ENCODE data around the gene DBH. TPM values are rescaled to one million over a fixed set of nuclear protein-coding genes. Genes with fewer than 3 reads are reported as not detected.

Gene DBH
- total RNA-seq, 1 donor from 2014 or later, result not detected

- H3K36me3 Mint-ChIP-seq (ENCODE audit: low read depth, unreplicated experiment), result no peaks in the 10 kb centered on the region
- peaks cover 18% of the 10 kb centered on the region for H3K27me3 ChIP-seq (ENCODE audit: insufficient read depth, low read length)
- H2AFZ ChIP-seq (ENCODE audit: low read depth, low read length), result no peak overlapping the region
- H3K79me2 ChIP-seq (ENCODE audit: insufficient read depth, low read length), result no peaks in the 10 kb centered on the region
- peaks cover 7% of the 10 kb centered on the region for H3K9me3 Mint-ChIP-seq (ENCODE audit: unreplicated experiment)
- H3K36me3 ChIP-seq (ENCODE audit: insufficient read depth, low read length), result no peaks in the 10 kb centered on the region
- H3K9me3 ChIP-seq (ENCODE audit: insufficient read depth, low read depth, low read length), result peaks cover 14% of the 10 kb centered on the region
- no peak overlapping the region for H3K4me3 ChIP-seq (ENCODE audit: insufficient read depth, low read depth, low read length)
- no peak overlapping the region for H3K27ac Mint-ChIP-seq (ENCODE audit: unreplicated experiment)
- DNase-seq (ENCODE audit: low read depth), result no peak
- no peak overlapping the region for H3K9ac ChIP-seq (ENCODE audit: low read length)
- no peak overlapping the region for H3K4me3 Mint-ChIP-seq (ENCODE audit: unreplicated experiment)
- H3K27me3 Mint-ChIP-seq (ENCODE audit: low read depth, unreplicated experiment), result peaks cover 53% of the 10 kb centered on the region
- no peak overlapping the region for H3K27ac ChIP-seq (ENCODE audit: low read depth, low read length)
- TF ChIP-seq, protein P1, sequence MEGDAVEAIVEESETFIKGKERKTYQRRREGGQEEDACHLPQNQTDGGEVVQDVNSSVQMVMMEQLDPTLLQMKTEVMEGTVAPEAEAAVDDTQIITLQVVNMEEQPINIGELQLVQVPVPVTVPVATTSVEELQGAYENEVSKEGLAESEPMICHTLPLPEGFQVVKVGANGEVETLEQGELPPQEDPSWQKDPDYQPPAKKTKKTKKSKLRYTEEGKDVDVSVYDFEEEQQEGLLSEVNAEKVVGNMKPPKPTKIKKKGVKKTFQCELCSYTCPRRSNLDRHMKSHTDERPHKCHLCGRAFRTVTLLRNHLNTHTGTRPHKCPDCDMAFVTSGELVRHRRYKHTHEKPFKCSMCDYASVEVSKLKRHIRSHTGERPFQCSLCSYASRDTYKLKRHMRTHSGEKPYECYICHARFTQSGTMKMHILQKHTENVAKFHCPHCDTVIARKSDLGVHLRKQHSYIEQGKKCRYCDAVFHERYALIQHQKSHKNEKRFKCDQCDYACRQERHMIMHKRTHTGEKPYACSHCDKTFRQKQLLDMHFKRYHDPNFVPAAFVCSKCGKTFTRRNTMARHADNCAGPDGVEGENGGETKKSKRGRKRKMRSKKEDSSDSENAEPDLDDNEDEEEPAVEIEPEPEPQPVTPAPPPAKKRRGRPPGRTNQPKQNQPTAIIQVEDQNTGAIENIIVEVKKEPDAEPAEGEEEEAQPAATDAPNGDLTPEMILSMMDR (IDR thresholded peaks at IDR 0.05; ENCODE audit: insufficient read depth, low read depth, low read length), result no peak
- TF ChIP-seq EZH2 (IDR thresholded peaks at IDR 0.05; ENCODE audit: insufficient read depth, low read length), result no peak
- H3K4me2 ChIP-seq (ENCODE audit: low read length), result no peak overlapping the region
- H3K4me1 ChIP-seq (ENCODE audit: insufficient read depth, low read length), result no peaks in the 10 kb centered on the region
- FAIRE-seq, result no peak
- no peaks in the 10 kb centered on the region for H3K4me1 Mint-ChIP-seq (ENCODE audit: low read depth, unreplicated experiment)
- no peaks in the 10 kb centered on the region for H4K20me1 ChIP-seq (ENCODE audit: insufficient read depth, low read length)
These were observed 33.9 kb upstream of the DBH start for GRCh38 chr9:133602277-133602676.

DNA sequence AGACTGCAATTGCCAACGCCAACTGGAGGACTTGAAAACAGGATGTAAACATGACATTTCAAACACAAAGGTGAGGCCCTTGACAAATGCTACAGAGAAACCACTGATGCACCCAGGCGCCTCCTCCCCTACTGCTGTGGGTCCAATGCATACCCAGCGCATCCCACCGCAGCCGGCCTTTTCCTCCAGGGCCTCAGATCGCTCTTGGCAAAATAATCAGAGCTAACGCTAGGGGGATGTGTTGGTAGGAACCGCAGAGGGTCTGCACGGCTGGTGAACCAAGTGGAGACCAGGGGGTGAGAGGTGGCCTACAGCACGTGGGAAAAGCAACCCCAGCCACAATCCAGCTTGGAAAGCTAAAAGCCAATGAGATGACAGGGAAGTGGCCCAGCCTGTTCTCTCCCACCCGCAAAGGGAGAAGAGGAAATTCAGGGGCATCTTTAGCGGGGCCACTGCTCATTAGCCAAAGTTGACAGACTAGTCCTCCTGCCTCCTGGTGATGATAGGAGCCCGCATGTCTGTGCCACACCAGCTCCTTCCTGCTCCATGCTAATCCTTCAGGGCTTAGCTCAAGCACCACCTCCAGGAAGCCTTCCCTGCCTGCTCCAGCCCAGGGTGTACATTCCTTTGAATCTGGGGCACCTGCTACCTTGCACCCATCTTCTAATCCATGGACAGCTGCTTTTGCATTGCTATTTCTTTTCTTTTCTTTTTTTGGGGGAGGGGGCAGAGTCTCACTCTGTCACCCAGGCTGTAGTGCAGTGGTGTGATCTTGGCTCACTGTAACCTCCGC is 32.8 kb upstream of the DBH start:
- Histone ChIP-seq H3K27me3 (ENCODE audit: insufficient read depth, low read length) (peaks cover 26% of the 10 kb centered on the region), H3K4me2 (ENCODE audit: low read length) (no peak overlapping the region), H3K9me3 (ENCODE audit: insufficient read depth, low read depth, low read length) (peaks cover 6% of the 10 kb centered on the region), H2AFZ (ENCODE audit: low read depth, low read length) (no peak overlapping the region), H4K20me1 (ENCODE audit: insufficient read depth, low read length) (no peaks in the 10 kb centered on the region), H3K27ac (ENCODE audit: low read depth, low read length) (no peak overlapping the region), H3K36me3 (ENCODE audit: insufficient read depth, low read length) (no peaks in the 10 kb centered on the region), H3K79me2 (ENCODE audit: insufficient read depth, low read length) (no peaks in the 10 kb centered on the region), H3K4me3 (ENCODE audit: insufficient read depth, low read depth, low read length) (no peak overlapping the region), H3K9ac (ENCODE audit: low read length) (no peak overlapping the region), H3K4me1 (ENCODE audit: insufficient read depth, low read length) (no peaks in the 10 kb centered on the region)
- no peak for TF ChIP-seq EZH2 (IDR thresholded peaks at IDR 0.05; ENCODE audit: insufficient read depth, low read length)
- TF ChIP-seq, protein P1 (IDR thresholded peaks at IDR 0.05; ENCODE audit: insufficient read depth, low read depth, low read length), result no peak
- Mint-ChIP-seq H3K4me3 (ENCODE audit: unreplicated experiment) (no peak overlapping the region), H3K36me3 (ENCODE audit: low read depth, unreplicated experiment) (peaks cover 1% of the 10 kb centered on the region), H3K9me3 (ENCODE audit: unreplicated experiment) (no peaks in the 10 kb centered on the region), H3K27me3 (ENCODE audit: low read depth, unreplicated experiment) (peaks cover 59% of the 10 kb centered on the region), H3K4me1 (ENCODE audit: low read depth, unreplicated experiment) (no peaks in the 10 kb centered on the region), H3K27ac (ENCODE audit: unreplicated experiment) (no peak overlapping the region)
- DNase-seq (ENCODE audit: low read depth) (no peak), FAIRE-seq (no peak)

- H3K4me3 Mint-ChIP-seq (ENCODE audit: unreplicated experiment), result no peak overlapping the region
- Histone ChIP-seq H3K27ac (ENCODE audit: low read depth, low read length) (no peak overlapping the region), H3K36me3 (ENCODE audit: insufficient read depth, low read length) (no peaks in the 10 kb centered on the region), H3K4me2 (ENCODE audit: low read length) (no peak overlapping the region), H3K27me3 (ENCODE audit: insufficient read depth, low read length) (peaks cover 28% of the 10 kb centered on the region), H3K79me2 (ENCODE audit: insufficient read depth, low read length) (no peaks in the 10 kb centered on the region), H3K9me3 (ENCODE audit: insufficient read depth, low read depth, low read length) (peaks cover 6% of the 10 kb centered on the region), H4K20me1 (ENCODE audit: insufficient read depth, low read length) (no peaks in the 10 kb centered on the region), H3K4me3 (ENCODE audit: insufficient read depth, low read depth, low read length) (no peak overlapping the region), H3K9ac (ENCODE audit: low read length) (no peak overlapping the region), H3K4me1 (ENCODE audit: insufficient read depth, low read length) (no peaks in the 10 kb centered on the region), H2AFZ (ENCODE audit: low read depth, low read length) (no peak overlapping the region)
- TF ChIP-seq EZH2 (IDR thresholded peaks at IDR 0.05; ENCODE audit: insufficient read depth, low read length), result no peak
- TF ChIP-seq, protein P1 (IDR thresholded peaks at IDR 0.05; ENCODE audit: insufficient read depth, low read depth, low read length), result no peak
- DNase-seq (ENCODE audit: low read depth), result no peak
- no peak for FAIRE-seq
- peaks cover 62% of the 10 kb centered on the region for H3K27me3 Mint-ChIP-seq (ENCODE audit: low read depth, unreplicated experiment)
- peaks cover 1% of the 10 kb centered on the region for H3K36me3 Mint-ChIP-seq (ENCODE audit: low read depth, unreplicated experiment)
- H3K27ac Mint-ChIP-seq (ENCODE audit: unreplicated experiment), result no peak overlapping the region
- H3K9me3 Mint-ChIP-seq (ENCODE audit: unreplicated experiment), result no peaks in the 10 kb centered on the region
- H3K4me1 Mint-ChIP-seq (ENCODE audit: low read depth, unreplicated experiment), result no peaks in the 10 kb centered on the region
These were observed 31.9 kb upstream of the DBH start for GRCh38 chr9:133604214-133604613.

Measured in astrocyte (in vitro differentiated cells and primary cell).